D721Med (cell line): Measurements from ENCODE around the gene LSP1.

Experiments
- DNase-seq: peaks from one replicate; pipeline ENCODE4 v3.0.0; 2011; ENCODE audit warnings: low spot score; ENCODE audit not compliant: insufficient read length
- FAIRE-seq: peaks from 2 replicates; lab custom pipeline; 2011; peaks lifted over from hg19 to GRCh38; lab: Jason Lieb, UNC
- TF ChIP-seq, protein P1 (sequence below): IDR thresholded peaks from 2 replicates; pipeline ENCODE4 v1.5.1; 2012; ENCODE audit warnings: mild to moderate bottlenecking, control low read depth; ENCODE audit not compliant: insufficient read depth; ENCODE audit errors: missing control alignments

Gene LSP1

DNA sequence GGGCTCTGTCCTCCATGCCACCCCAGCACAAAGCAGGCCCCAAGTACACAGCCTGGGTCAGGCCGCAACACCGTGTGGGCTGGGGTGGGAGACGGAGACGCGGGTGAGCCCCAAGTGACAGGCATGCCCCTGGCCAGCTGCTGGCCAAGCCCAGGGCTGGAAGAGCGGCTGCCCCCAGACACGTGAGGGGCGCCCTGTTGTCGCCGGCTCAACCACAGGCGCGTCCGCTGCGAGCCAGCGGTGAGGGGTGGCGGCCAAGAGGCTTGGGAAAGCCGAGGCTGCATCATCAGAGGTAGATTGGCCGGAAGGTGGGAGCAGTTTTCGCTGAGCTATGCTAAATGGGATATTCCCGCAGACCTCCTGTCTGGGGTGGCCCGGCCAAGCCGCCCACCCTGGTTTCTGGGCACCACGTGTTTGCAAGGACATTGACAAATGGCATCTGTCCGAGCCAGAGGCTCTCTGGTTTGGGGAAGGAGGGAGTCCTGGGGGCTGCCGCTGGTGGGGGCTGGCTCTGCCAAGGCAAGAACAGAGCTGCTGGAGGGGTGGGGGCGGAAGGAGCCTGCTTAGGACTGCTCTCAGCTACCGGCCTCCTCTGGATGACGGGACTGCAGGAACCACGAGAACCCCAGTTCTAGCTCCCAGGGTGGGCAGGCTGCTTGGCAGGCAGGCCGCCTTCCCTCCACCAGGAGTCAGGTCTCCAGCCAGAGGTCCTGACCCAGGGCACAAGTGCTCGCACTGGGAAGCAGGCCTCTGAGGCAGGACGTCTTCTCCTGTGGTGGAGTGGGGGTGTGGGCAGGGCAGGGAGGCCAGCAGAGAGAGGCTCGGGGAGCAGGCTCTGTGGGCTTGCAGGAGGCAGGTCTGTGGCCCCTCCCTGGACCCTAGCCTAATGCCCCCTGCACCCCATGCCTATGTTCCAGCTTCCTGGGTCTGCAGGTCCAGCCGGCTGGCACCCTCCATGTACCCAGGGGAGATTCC lies 38.3 kb downstream of the LSP1 start:
- no peak for FAIRE-seq
- TF ChIP-seq, protein P1, sequence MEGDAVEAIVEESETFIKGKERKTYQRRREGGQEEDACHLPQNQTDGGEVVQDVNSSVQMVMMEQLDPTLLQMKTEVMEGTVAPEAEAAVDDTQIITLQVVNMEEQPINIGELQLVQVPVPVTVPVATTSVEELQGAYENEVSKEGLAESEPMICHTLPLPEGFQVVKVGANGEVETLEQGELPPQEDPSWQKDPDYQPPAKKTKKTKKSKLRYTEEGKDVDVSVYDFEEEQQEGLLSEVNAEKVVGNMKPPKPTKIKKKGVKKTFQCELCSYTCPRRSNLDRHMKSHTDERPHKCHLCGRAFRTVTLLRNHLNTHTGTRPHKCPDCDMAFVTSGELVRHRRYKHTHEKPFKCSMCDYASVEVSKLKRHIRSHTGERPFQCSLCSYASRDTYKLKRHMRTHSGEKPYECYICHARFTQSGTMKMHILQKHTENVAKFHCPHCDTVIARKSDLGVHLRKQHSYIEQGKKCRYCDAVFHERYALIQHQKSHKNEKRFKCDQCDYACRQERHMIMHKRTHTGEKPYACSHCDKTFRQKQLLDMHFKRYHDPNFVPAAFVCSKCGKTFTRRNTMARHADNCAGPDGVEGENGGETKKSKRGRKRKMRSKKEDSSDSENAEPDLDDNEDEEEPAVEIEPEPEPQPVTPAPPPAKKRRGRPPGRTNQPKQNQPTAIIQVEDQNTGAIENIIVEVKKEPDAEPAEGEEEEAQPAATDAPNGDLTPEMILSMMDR, result no peak
- no peak for DNase-seq

DNA sequence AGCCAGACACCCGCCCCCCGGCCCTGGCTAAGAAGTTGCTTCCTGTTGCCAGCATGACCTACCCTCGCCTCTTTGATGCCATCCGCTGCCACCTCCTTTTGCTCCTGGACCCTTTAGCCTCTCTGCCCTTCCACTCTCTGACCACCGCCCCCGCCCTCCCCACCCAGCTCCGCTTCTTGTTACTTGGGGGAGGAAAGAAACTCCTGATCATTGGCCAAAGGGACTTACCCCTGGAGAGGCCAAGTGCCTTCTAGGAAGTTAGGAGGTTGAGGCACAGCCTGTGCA lies 38.9 kb downstream of the LSP1 start, which contains the start of gene PRR33:
Gene PRR33, minus strand, starts transcription at position 65 of the 285 bp plus-strand sequence. CDS start 1,311 bp downstream, outside the sequence.
- FAIRE-seq, result no peak
- no peak for DNase-seq
- TF ChIP-seq, protein P1, result no peak

DNA sequence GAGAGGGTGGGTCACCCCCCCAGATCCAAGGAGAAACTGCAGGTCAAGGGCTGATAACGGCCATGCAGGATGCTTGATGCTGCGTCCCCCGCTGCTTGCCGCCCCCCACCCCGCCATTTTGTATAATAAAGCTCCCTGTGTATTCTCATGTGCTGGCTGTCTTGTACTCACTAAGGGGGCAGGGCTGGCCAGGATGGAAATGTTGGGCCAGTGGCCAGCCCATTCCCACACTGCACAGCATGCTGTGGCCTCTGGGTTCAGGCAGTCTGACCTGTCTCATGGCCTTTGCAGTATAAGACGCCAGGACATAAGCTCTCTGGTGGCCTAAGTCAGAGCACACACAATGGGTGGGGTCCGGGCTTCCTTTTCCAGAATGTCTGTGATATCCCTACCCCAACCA lies 39.2 kb downstream of the LSP1 start:
- DNase-seq (no peak), FAIRE-seq (no peak)
- TF ChIP-seq, protein P1, result no peak

DNA sequence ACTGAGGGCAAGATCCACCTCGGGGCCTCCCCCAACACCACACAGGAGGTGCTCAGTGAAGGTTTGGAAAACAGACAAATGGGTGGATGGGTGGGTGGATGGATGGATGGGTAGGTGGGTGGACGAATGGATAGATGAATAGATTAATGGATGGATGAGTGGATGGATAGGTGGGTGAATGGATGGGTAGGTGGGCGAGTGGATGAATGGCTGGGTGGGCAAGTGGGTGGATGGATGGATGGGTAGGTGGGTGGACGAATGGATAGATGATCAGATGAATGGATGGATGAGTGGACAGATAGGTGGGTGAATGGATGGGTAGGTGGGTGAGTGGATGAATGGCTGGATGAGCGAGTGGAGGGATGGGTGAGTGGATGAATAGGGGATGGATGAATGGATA lies 39.7 kb downstream of the LSP1 start:
- FAIRE-seq (no peak), DNase-seq (no peak)
- TF ChIP-seq, protein P1, result no peak

DNA sequence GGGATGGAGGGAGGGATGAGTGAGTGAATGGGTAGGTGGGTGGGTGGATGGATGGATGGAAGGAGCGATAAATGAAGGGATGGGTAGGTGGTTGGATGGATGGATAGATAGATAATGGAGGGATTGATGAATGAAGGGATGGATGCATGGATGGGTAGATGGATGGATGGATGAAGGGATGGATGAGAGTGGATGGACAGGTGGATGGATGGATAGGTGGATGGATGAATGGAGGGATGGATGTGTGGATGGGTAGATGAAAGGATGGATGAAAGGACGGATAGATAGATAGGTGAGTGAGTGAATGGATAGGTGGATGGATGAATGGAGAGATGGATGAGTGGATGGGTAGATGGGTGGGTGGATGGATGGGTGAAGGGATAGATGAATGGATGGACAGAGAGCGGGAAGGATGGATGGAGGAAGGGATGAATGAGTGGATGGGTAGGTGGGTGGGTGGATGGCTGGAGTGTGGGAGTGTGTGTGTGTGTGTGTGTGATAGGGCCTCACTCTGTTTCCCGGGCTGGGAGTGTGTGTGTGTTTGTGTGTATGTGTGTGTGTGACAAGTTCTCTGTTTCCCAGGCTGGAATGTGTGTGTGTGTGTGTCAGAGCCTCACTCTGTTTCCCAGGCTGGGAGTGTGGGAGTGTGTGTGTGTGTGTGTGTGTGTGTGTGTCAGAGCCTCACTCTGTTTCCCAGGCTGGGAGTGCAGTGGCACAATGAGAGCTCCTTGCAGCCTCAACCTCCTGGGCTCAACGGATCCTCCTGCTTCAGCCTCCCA lies 40.9 kb downstream of the LSP1 start:
- TF ChIP-seq, protein P1, result no peak
- FAIRE-seq (no peak), DNase-seq (no peak)

DNA sequence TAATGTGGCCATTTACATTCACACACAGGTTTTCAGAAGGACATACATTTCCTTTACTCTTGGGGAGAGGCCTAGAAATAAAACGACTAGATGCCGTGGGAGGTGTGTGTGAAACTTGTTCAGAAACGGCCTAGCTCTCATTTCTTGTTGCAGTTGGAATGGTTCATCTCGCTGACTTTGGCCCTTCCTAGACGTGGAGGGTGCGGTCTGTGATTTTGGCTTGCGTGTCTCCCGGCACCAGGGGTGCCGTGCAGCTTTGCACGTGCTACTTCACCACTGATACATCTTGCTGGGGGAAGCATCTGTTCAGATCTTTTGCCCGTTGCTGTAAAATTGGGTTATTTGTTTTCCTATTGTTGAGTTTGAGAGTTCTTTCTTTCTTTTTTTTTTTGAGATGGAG lies 41.9 kb downstream of the LSP1 start:
- DNase-seq (no peak), FAIRE-seq (no peak)
- TF ChIP-seq, protein P1, result no peak
